ENCODE data around the gene POC1B. TPM values are rescaled to one million over a fixed set of nuclear protein-coding genes. Genes with fewer than 3 reads are reported as not detected.

Gene POC1B
- total and polyA plus RNA-seq, 8 donors: 19.5 to 27.8 (median 23.1) TPM

DNA sequence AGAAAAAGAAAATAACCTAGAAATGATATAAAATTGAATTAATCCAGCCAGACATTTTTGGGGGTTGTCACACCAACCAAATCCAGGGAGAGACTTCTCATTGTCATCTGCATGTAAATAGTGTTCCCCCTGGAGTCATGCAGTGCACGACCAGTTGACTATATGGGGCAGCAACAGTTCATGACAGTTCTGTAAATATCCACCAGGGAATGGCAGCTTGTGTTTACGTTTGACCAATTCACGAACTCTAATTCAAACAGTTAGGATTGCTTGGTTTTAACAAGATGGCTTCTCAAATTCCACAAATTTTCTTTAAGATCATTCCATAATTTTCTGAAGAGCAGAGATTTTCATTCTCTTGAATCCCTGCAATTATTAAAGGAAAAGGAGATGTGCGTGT is 130.1 kb downstream of the POC1B start:
- H3K4me1 ChIP-seq: peaks cover 3 to 50% of the 10 kb centered on the region in 2 donors
- H3K27ac ChIP-seq: no peak overlapping the region
- no peaks in the 10 kb centered on the region for H3K27me3 ChIP-seq
- no peaks in the 10 kb centered on the region for H3K9me3 ChIP-seq
- ATAC-seq: no peak
- no peak for DNase-seq
- H3K4me3 ChIP-seq: no peak overlapping the region
- no peak for TF ChIP-seq CTCF (IDR thresholded peaks at IDR 0.05)
- intact Hi-C loops (cut with DNase I): loop anchor here in 1 of 2 donors (2.0 kb wide), 1 partner anchor 35 kb away; no protein-coding TSS in a partner anchor
- no peaks in the 10 kb centered on the region for H3K36me3 ChIP-seq

DNA sequence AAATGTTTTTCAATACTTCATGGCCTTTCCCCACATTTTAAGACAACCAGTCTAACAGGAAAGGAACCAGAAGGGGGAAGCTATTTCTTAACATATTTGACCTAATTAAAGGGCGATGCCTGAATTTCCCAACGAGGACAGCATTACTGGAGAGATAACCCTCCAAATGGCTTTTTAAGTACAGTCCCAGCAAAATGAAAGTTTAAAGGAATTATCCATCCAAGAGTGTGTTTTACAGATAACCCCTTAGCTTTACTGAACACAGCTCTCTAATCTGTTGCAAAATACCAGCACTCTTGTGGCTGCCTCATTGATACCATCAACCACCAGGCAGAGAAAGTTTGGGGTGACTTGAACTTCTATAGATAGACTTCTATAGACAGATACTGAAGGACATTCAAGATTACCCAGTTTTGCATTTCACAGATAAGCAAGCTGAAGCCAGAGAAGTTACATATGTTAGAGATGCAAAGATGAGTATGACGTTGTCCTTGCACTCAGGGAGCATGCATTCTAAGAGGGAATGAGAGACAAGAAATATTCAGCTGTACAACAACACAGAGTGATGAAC is 132.2 kb downstream of the POC1B start:
- ATAC-seq (peak; percentile 16), DNase-seq (peak in 2 of 4 donors; percentile 81 to 83)
- H3K36me3 ChIP-seq: no peaks in the 10 kb centered on the region
- H3K27ac ChIP-seq: peak overlapping the region in 1 of 2 donors; percentile 71
- no peak overlapping the region for H3K4me3 ChIP-seq
- intact Hi-C loops (cut with DNase I): no loop called here
- no peaks in the 10 kb centered on the region for H3K9me3 ChIP-seq
- TF ChIP-seq CTCF (IDR thresholded peaks at IDR 0.05): no peak
- H3K27me3 ChIP-seq: no peaks in the 10 kb centered on the region
- peaks cover 11 to 69% of the 10 kb centered on the region in 2 donors for H3K4me1 ChIP-seq

GRCh38 chr12:89392391-89392790 is 133.5 kb downstream of the POC1B start:
- H3K27ac ChIP-seq: peak overlapping the region in 1 of 2 donors; percentile 71
- ATAC-seq: no peak
- no peak for TF ChIP-seq CTCF (IDR thresholded peaks at IDR 0.05)
- peaks cover 11 to 64% of the 10 kb centered on the region in 2 donors for H3K4me1 ChIP-seq
- no peak overlapping the region for H3K4me3 ChIP-seq
- intact Hi-C loops (cut with DNase I): no loop called here
- H3K27me3 ChIP-seq: no peaks in the 10 kb centered on the region
- no peaks in the 10 kb centered on the region for H3K9me3 ChIP-seq
- H3K36me3 ChIP-seq: no peaks in the 10 kb centered on the region
- no peak for DNase-seq

DNA sequence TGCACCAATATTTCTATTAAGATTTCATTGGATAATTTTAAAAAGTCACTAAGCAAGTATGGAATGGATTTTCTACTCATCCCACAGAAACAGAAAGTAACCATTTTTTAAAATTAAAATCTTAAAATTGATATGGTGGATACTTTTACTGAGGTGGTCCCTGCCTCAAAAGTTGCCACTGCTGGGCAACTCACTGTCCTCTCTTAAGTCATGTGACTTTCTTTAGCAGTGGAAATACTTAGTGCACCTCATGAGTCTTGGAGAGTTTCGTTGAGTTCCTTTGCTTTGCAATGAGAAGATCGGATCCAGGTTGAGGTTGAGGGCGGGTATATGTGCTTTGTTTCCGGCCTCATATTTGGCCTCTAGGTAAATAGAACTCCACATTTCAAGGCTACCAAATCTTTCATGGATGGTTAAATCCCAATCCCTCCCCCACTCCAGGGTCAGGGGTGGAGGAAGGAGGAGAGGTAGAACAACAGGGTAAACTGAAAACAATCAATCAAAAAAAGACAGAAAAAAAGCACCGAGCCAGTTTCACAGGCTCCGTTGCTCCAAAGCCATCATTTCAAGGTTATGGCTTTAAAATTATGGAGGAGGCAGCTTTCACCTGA is 134.0 kb downstream of the POC1B start:
- Histone ChIP-seq H3K36me3 (no peaks in the 10 kb centered on the region), H3K27ac (peak overlapping the region in 1 of 2 donors; percentile 77), H3K4me3 (no peak overlapping the region), H3K4me1 (peaks cover 11 to 62% of the 10 kb centered on the region in 2 donors), H3K9me3 (no peaks in the 10 kb centered on the region), H3K27me3 (no peaks in the 10 kb centered on the region)
- intact Hi-C loops (cut with DNase I): no loop called here
- no peak for TF ChIP-seq CTCF (IDR thresholded peaks at IDR 0.05)
- no peak for DNase-seq
- ATAC-seq: no peak

DNA sequence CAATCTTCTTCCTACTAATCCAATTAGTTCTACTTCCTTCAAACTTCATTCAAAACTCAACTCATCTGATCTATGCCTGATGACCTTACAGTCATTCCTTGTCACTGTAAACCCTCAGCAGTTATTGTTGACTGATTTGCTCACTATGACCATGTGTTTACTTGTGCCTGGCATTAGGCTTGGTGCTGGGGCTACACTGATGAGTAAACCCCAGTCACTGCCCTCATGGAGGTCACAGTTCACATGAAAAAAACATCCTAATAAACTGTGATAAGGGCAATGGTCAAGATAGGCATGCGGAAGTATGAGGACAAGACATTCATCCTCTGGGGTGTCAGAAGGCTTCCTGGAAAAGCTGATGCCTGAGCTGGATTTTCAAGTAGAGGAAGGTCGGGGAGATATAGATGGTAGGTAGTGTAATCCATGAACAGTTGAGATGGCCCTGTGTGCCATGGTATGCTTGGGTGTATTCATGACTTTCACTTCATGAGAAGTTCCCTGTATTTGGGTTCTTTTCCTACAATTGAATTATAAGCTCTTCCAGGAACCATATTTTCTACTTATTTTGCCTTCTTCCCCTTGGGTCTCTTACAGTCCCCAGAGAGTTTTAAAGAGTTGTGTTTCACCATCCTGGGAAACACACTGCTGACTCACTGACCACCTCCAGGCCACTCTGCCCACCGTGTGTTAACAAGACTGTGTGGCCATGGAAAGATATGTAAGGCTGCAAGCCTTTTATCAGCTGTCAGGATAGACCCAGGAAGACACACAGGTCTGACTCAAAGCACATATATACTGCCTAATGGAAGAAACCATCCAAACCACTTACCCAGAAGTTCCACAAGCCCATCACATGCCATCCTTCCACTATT is 134.8 kb downstream of the POC1B start:
- H3K9me3 ChIP-seq: no peaks in the 10 kb centered on the region
- H3K36me3 ChIP-seq: no peaks in the 10 kb centered on the region
- no peaks in the 10 kb centered on the region for H3K27me3 ChIP-seq
- H3K4me3 ChIP-seq: no peak overlapping the region
- DNase-seq (no peak), ATAC-seq (peak; percentile 32)
- intact Hi-C loops (cut with DNase I): no loop called here
- TF ChIP-seq CTCF (IDR thresholded peaks at IDR 0.05): no peak
- peak overlapping the region; percentile 46 to 77 for H3K27ac ChIP-seq
- H3K4me1 ChIP-seq: peaks cover 11 to 65% of the 10 kb centered on the region in 2 donors

Measured in left lung (tissue), 10 donors.